Dermis microvascular lymphatic vessel endothelial cell (primary cell): Measurements from ENCODE around the gene PDCD1. TPM values are rescaled to one million over a fixed set of nuclear protein-coding genes. Genes with fewer than 3 reads are reported as not detected.
"Not testable (repeated sequence)": the region's sequence is repeated elsewhere in the genome, so short reads cannot be mapped to it uniquely, and the experiment has no call there.

ENCODE experiments used
- DNase-seq, 2 donors: peaks; one replicate each; pipeline versions ENCODE4 v3.0.0 to v3.0.0-alpha.2; 2010; ENCODE audit warnings: low read depth in 2 of 2
- total RNA-seq: library from RNA; depleted of rRNA; stranded (reverse); fragments of >200 nt; gene quantifications from 2 replicates; pipeline ENCODE4 v1.2.1, GENCODE V29; 2014

PDCD1 gene
- total RNA-seq, 1 donor from 2014 or later = not detected

GRCh38 chr2:241835611-241836010 lies 23.1 kb downstream of the PDCD1 start:
- no peak for DNase-seq

DNA sequence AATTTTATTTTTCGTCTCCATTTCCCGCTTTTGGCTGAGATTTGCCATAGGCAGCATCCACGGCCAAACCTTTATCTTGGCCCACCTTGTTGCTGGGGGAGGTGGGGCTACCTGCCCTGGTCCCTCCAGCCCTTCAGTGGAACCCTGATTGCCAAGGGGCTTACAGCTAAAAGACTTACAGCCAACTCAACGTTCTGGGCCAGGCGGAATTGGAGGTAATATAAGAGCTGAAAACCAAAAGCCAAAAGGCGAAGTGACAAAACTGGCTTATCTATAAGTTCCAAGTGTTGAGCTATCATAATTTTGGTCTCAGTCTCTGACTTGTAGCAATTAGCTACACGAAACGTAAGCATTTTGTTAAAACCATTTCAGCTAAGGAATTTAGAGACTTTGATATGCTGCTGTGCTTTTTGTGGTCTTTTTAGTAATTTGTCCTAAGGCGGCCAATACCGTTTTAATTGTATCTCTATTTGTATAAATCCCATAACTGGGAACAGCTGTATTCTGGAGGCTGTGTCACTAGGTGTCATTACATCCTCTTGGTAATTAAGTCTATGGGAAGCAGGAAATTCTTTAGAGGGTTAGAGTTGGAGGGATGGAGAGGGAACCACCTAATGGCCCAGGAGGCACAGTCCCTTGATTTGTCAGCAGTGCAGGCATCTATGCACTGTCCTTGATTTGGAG lies 24.0 kb downstream of the PDCD1 start:
- no peak for DNase-seq

- not testable (repeated sequence) for DNase-seq
These were observed 24.8 kb downstream of the PDCD1 start for GRCh38 chr2:241833756-241834526.

DNA sequence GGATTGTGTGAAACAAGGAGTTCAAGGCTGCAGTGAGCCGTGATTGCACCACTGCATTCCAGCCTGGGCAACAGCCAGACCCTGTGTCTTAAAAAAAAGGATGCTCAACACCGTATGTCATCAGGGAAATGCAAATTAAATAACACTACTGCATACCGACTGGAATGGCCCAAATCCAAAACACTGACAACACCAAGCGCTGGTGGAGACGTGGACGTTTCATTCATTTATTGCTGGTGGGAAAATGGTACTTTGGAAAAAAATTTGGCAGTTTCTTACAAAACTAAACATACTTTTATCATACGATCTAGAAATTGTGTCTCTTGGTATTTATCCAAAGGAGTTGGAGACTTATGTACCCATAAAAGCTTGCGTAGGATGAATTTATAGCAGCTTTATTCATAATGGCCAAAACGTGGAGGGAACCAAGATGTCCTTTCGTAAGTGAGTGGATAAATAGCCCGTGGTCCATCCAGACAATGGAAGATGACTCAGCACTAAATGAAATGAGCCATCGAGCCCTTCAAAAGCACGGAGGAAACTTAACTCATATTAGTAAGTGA lies 25.5 kb downstream of the PDCD1 start:
- no peak for DNase-seq

DNA sequence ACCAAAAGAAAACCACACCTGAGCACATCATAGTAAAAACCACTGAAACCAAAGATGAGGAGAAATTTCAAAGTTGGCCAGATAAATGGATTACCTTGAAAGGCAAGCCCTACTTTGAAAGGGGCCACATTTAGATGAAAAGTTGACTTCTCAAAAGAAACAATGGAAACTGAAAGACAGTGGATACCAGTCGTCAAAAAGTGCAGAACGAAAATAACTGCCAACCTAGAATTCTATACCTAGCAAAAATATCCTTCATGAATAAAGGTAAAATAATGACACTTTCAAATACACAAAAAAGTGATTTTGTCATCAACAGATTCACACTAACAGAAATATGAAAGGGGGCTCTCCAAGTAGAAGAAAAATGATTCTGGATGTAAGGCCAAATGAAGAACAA lies 31.3 kb downstream of the PDCD1 start:
- DNase-seq = no peak

GRCh38 chr2:241823531-241824437 lies 34.9 kb downstream of the PDCD1 start:
- DNase-seq = not testable (repeated sequence)

- DNase-seq = no peak
These were observed 36.5 kb downstream of the PDCD1 start for GRCh38 chr2:241822264-241822623.

DNA sequence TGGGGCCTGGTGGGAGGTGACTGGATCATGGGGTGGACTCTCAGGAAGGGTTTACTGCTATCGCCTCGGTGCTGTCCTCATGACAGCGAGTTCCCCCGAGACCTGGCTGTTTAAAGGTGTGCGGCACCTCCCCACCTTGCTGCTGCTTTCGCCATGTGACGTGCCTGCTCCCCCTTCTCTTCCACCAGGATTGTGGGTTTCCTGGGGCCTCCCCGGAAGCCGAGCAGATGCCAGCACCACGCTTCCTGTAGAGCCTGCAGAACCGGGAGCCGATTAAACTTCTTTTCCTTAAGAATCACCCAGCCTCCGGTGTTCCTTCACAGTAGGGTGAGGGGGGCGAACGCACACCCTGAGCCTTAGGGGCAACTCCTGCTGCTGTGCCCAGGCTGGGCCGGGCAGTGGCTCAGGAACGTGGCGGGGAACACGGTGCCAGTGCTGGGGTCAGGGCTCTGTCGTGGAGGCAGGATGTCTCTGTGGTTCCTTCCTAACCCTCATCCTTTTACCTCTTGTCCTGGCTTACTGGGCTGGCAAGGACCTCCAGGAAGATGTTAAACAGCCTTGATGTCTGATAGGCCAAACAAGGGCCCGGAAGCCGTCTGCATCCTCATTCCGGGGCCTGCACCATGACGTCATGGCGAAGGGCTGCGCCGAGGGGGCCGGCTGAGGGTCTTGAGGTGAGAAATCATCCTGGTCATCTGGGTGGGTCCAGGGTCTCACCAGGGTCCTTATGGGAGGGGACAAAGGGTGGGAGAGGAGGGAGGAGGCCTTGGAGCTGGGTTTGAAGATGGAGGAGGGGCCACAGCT lies 37.0 kb downstream of the PDCD1 start:
- no peak for DNase-seq

- no peak for DNase-seq
These were observed 37.9 kb downstream of the PDCD1 start for GRCh38 chr2:241820625-241821384.

- not testable (repeated sequence) for DNase-seq
These were observed 38.6 kb downstream of the PDCD1 start for GRCh38 chr2:241819947-241820624.

DNA sequence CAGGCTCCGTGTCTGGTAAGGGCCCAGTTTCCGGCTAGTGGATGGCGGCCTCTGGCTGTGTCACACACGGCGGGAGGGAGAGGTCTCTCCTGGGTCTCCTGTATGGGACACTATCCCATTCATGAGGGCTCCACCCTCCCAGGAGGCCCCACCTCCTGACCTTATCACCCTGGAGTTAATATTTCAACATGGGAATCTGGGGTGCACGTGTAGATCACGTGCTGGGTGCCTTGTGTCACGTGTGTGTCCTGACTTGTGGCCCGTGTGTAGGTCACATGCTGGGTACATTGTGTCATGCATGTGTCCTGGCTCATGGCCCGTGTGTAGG lies 39.8 kb downstream of the PDCD1 start:
- DNase-seq = no peak

- DNase-seq = no peak
These were observed 40.3 kb downstream of the PDCD1 start for GRCh38 chr2:241818229-241818942.

DNA sequence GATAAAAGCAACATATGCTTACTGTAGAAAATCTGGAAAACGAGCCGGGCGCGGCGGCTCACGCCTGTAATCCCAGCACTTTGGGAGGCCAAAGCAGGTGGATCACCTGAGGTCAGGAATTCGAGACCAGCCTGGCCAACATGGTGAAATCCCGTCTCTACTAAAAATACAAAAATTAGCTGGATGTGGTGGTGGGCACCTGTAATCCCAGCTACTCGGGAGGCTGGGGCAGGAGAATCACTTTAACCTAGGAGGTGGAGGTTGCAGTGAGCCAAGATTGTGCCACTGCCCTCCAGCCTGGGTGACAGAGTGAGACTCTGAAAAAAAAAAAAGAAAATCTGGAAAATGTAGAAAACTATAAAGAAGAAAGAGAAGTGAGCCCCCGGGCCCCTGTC lies 40.9 kb downstream of the PDCD1 start:
- DNase-seq = not testable (repeated sequence)

- peak in 1 of 2 donors; percentile 12 for DNase-seq
These were observed 41.4 kb downstream of the PDCD1 start for GRCh38 chr2:241817126-241817820.

GRCh38 chr2:241816431-241817121 lies 42.1 kb downstream of the PDCD1 start:
- DNase-seq = no peak

DNA sequence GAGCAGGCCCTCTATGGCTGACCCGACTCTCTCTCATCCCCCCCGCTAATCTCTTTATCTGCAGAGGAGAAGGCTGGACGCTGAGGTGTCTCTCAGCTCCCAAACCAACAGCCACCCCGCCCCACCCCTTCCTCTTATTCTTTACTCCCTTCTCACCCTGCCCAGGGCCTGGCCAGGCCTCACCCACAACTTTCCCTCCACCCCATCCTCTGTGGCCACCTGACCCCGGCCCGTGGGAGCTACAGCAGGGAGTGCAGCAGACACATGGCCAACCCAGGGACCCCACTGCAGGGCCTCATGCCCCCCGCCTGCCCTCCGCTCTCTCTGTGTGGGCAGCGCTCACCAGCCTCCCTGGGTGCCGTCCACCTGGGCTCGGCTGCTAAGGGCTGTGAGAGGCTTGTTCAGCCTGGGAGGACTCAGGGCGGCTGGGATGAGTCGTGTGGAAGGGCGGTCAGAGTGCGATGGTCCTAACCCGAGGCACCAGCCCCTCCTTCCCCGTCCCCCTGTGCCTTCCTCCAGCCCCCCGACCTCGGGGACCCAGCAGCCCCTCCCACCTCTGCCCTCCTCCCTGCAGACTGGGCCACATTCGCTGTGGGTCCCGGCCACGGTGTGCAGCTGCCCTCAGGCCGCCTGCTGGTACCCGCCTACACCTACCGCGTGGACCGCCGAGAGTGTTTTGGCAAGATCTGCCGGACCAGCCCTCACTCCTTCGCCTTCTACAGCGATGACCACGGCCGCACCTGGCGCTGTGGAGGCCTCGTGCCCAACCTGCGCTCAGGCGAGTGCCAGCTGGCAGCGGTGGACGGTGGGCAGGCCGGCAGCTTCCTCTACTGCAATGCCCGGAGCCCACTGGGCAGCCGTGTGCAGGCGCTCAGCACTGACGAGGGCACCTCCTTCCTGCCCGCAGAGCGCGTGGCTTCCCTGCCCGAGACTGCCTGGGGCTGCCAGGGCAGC lies 42.9 kb downstream of the PDCD1 start:
- no peak for DNase-seq
